CD4-positive, alpha-beta memory T cell (primary cell): ENCODE results near the gene ATP5PO. TPM values are rescaled to one million over a fixed set of nuclear protein-coding genes. Genes with fewer than 3 reads are reported as not detected.

Experiments used
- polyA plus RNA-seq, 2 donors: library from polyadenylated mRNA; unstranded; fragments of 300-500 nt; fragmentation: Illumina TruSeq; gene quantifications; one replicate each; pipeline ENCODE4 v1.2.3, GENCODE V29; 2021
- total RNA-seq, 2 experiments: library from RNA; stranded (reverse); gene quantifications; one replicate each; pipeline ENCODE4 v1.2.3, GENCODE V29; 2021

The ATP5PO gene
- total and polyA plus RNA-seq, 4 experiments from 2014 or later = 126 to 472 (median 231) TPM

Other genes with a start within 250 kb of the ATP5PO start
- 10 to 100 TPM; 76.9 to 80.1 TPM for gene MRPS6, start 157.8 kb upstream of the ATP5PO start, total RNA-seq
- gene MRPS6, start 157.8 kb upstream of the ATP5PO start, polyA plus RNA-seq = 100 to 1,000 TPM; 135 to 160 TPM
- gene SLC5A3, start 157.8 kb upstream of the ATP5PO start, total RNA-seq = 10 to 100 TPM; 32.8 to 33.4 TPM
- gene SLC5A3, start 157.8 kb upstream of the ATP5PO start, polyA plus RNA-seq = 1 to 10 TPM in 1 of 2 donors, under 1 TPM in 1; 0.68 to 1.4 TPM